Stimulated activated CD4-positive, alpha-beta T cell treated with anti-CD3 and anti-CD28 coated beads, Interleukin-15, amount 100 ng/mL, for 1 hour (primary cell): ENCODE data around the gene ANKZF1.
"Not testable (repeated sequence)": the region's sequence is repeated elsewhere in the genome, so short reads cannot be mapped to it uniquely, and the experiment has no call there.

Source experiments
- DNase-seq, 2 donors: peaks; one replicate each; pipeline ENCODE4 v3.0.0-alpha.2; 2020; ENCODE audit warnings: low read depth in 1 of 2, low spot score in 1 of 2

ANKZF1 gene

GRCh38 chr2:219229305-219230058 is at the start of gene ANKZF1, which contains the start of gene ATG9A:
ANKZF1 (plus strand) TSS chr2:219229806; CDS start chr2:219230258, 452 bp downstream.
ATG9A (minus strand) TSS chr2:219229636; CDS start chr2:219228024, 1,612 bp downstream.
- peak; percentile 93 to 94 for DNase-seq

DNA sequence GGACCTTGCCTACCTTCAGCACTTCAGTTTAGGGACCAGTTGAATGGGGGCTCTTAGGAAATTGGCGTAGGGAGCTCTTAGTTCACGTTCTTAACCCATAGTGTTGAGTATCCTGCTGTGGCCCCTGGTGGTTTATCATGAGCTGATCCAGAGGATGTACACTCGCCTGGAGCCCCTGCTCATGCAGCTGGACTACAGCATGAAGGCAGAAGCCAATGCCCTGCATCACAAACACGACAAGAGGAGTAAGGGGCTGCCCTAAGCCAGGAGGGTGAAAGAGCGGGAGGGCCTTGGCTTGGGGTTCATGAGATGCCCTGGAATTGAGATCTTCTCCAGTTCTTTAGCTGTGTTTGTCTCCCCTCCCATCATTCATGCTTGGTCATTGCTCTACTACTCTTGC is 48.6 kb upstream of the ANKZF1 start:
- DNase-seq, result no peak

GRCh38 chr2:219181531-219181930 is 48.1 kb upstream of the ANKZF1 start:
- no peak for DNase-seq

DNA sequence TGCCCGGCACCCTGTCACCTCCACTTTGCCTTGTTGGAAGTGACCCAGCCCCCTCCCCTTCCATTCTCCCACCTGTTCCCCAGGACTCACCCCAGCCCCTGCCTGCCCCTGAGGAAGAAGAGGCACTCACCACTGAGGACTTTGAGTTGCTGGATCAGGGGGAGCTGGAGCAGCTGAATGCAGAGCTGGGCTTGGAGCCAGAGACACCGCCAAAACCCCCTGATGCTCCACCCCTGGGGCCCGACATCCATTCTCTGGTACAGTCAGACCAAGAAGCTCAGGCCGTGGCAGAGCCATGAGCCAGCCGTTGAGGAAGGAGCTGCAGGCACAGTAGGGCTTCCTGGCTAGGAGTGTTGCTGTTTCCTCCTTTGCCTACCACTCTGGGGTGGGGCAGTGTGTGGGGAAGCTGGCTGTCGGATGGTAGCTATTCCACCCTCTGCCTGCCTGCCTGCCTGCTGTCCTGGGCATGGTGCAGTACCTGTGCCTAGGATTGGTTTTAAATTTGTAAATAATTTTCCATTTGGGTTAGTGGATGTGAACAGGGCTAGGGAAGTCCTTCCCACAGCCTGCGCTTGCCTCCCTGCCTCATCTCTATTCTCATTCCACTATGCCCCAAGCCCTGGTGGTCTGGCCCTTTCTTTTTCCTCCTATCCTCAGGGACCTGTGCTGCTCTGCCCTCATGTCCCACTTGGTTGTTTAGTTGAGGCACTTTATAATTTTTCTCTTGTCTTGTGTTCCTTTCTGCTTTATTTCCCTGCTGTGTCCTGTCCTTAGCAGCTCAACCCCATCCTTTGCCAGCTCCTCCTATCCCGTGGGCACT is 47.1 kb upstream of the ANKZF1 start:
- DNase-seq, result no peak

- DNase-seq, result no peak
These were observed 46.3 kb upstream of the ANKZF1 start for GRCh38 chr2:219183151-219183772.

DNA sequence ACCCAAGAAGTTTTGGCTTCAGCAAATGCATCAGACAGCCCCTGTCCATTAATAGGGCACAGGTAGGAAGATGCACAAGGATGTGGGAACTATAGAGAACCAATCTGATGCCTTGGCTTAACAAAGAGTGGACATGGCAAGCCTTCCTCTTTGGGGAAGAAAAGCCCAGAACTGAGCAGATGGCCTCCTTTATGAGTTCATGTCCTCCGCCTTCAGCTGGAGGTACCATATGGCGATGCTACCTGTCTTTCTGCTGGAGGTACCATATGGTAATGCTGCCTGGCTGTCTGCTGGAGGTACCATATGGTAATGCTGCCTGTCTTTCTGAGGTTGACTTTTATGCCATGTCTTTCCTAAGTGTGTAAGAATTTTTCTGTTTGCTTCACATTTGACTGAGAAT is 45.5 kb upstream of the ANKZF1 start:
- DNase-seq, result no peak

- no peak for DNase-seq
These were observed 42.7 kb upstream of the ANKZF1 start for GRCh38 chr2:219186754-219187456.

GRCh38 chr2:219197388-219197787 is 32.2 kb upstream of the ANKZF1 start:
- DNase-seq, result no peak

DNA sequence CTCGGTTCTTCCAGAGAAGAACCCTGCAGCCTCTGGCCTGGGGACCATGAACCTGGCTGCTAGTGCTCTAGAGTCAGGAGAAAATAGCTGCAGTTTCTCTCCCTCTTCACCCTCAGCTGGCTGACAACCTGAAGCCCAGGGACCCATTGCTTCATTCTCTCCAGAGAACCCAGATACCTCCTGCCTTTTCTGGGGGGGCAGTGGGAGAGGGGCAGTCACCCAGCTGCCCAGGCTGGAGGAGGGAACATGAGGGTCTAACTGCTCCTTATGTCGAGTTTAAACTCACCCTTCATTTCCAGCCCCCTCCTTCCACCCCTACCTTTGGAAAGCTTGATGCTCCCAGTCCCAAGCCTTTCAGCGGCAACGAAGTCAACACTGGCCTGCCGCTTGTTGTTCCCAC is 30.6 kb upstream of the ANKZF1 start:
- no peak for DNase-seq

GRCh38 chr2:219199470-219200211 is 30.0 kb upstream of the ANKZF1 start:
- DNase-seq, result no peak

DNA sequence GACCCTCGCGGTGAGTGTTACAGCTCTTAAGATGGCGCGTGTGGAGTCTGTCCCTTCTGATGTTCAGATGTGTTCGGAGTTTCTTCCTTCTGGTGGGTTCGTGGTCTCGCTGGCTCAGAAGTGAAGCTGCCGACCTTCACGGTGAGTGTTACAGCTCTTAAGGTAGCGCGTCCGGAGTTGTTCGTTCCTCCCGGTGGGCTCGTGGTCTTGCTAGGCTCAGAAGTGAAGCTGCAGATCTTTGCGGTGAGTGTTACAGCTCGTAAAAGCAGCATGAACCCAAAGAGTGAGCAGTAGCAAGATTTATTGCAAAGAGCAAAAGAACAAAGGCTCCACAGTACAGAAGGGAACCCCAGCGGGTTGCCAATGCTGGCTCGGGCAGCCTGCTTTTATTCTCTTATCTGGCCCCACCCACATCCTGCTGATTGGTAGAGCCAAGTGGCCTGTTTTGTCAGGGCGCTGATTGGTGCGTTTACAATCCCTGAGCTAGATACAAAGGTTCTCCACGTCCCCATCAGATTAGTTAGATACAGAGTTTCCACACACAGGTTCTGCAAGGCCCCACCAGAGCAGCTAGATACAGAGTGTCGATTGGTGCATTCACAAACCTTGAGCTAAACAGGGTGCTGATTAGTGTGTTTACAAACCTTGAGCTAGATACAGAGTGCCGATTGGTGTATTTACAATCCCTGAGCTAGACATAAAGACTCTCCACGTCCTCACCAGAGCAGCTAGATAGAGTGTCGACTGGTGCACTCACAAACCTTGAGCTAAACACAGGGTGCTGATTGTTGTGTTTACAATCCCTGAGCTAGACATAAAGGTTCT is 28.9 kb upstream of the ANKZF1 start:
- DNase-seq, result not testable (repeated sequence)

- not testable (repeated sequence) for DNase-seq
These were observed 28.3 kb upstream of the ANKZF1 start for GRCh38 chr2:219201331-219201730.

GRCh38 chr2:219204425-219205164 is 25.0 kb upstream of the ANKZF1 start:
- no peak for DNase-seq

GRCh38 chr2:219205165-219205538 is 24.5 kb upstream of the ANKZF1 start:
- no peak for DNase-seq

GRCh38 chr2:219205981-219206327 is 23.7 kb upstream of the ANKZF1 start:
- DNase-seq, result no peak

DNA sequence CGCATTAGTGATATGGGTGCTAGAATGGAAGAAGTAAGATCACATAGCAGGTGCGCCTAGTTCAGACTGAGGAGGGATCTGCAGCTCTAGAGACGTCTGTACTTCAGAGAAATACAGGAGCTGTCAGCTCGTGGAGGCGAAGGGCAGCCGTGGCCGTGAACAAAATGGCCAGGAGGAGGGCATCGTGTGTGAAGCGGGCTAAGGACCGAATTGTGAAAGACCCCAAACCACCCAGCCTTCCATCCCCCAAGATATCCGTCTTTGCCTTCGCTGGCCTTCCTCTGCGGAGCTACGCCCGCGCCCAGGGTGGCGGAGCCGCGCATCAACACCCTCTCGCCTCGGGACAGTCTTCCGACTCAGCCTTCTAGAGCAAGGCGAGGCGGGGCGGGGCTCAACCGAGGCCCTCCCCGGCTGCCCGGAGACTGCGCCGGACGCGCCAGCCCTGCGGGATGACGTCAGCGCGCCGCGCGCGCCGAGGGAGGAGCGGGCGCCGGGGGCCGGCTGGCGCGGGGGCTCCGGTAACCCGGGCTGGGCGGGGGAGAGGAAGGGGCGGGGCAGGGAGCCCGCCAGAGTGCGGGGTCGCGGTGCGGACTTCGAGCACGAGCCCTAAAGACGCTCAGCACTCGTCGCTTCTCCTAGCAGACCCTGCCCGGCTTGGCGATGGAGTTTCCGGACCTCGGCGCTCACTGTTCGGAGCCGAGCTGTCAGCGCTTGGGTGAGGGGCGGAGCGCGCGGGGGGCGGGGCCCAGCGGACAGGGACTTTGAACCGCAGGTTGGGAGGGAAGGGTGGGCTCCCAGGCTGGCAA is 23.1 kb upstream of the ANKZF1 start, which contains the start of gene ZFAND2B:
TSS of gene ZFAND2B (plus strand) at position 455 of the 806 bp plus-strand sequence. CDS start at position 661, 206 bp downstream.
- DNase-seq, result peak; percentile 93 to 95

GRCh38 chr2:219207134-219207883 is 22.3 kb upstream of the ANKZF1 start:
- no peak for DNase-seq
